Cortex of kidney (tissue), 1 donor: Measurements from ENCODE around the gene ARSA.
"Not testable (repeated sequence)": the region's sequence is repeated elsewhere in the genome, so short reads cannot be mapped to it uniquely, and the experiment has no call there.

Experiments
- DNase-seq: peaks from one replicate; lab custom pipeline; 2025; lab: John Stamatoyannopoulos, UW

Gene ARSA

DNA sequence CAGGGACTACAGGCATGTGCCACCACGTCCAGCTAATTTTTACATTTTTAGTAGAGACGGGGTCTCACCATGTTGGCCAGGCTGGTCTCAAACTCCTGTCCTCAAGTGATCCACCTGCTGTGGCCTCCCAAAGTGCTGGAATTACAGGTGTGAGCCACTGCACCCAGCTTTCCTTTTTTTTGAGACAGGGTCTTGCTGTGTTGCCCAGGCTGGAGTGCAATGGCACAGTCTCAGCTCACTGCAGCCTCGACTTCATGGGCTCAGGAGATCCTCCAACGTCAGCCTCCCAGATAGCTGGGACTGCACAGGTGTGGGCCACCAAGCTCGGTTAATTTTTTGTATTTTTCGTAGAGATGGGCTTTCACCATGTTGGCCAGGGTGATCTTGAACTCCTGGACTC, 26.7 kb upstream of the ARSA start:
- DNase-seq, result not testable (repeated sequence)

DNA sequence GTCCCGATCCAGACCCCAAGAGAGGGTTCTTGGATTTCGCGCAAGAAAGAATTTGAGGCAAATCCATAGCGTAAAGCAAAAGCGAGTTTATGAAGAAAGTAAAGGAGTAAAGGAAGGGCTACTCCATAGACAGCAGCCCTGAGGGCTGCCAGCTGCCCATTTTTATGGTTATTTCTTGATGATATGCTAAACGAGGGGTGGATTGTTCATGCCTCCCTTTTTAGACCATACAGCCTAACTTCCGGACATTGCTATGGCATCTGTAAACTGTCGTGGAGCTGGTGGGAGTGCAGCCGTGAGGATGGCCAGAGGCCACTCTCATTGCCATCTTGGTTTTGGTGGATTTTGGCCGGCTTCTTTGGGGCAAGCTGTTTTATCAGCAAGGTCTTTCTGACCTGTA, 25.3 kb upstream of the ARSA start:
- no peak for DNase-seq

DNA sequence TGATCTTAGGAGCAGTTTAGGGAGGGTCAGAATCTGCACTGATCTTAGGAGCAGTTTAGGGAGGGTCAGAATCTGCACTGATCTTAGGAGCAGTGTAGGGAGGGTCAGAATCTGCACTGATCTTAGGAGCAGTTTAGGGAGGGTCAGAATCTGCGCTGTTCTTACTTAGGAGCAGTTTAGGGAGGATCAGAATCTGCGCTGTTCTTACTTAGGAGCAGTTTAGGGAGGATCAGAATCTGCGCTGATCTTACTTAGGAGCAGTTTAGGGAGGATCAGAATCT, 15.8 kb upstream of the ARSA start:
- not testable (repeated sequence) for DNase-seq

- DNase-seq, result not testable (repeated sequence)
Observed at GRCh38 chr22:50643021-50643820, 15.3 kb upstream of the ARSA start.

DNA sequence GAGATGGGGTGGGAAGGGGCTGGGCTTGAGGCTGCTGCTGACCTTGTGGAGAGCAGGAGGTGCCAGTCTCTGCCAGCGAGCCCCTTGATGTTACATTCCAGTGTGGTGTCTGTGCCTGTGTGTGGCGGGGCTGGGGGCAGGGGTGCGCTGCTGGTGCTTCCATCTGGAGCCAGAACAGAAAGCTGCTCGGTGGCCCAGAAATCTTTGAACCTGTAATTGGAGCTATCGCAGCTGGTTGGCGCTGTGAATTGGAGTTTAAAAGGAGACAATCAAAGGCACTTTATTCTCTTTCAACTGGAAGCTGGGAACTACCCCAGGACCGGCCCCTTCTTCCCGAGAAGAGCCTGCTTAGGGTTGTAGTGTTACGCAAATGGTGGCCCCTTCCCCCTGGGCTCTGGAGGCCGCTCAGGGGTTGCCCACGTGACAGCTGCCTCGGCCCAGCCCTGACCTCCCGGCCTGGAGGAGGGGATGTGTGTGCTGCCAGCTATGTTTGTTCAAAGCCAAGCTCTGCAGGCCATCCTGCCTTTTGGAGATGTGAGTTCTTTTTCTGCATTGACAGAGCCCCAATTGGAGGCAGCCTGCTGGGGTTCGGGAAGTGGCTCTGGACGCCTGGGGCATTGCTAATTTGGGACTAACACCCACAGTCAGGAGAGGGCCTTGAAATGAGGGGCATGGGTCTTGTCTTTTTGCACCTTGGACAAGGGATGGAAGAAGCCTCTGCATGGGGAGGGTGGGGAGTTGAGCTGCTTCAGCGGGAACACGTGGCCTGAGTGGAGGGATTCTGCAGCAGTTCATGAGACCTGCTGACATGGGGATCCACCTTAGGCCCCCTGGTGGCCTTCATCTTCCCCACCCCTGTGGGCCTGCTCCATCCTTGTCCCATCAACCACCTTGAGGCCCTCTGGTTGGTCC, 14.0 kb upstream of the ARSA start:
- no peak for DNase-seq

DNA sequence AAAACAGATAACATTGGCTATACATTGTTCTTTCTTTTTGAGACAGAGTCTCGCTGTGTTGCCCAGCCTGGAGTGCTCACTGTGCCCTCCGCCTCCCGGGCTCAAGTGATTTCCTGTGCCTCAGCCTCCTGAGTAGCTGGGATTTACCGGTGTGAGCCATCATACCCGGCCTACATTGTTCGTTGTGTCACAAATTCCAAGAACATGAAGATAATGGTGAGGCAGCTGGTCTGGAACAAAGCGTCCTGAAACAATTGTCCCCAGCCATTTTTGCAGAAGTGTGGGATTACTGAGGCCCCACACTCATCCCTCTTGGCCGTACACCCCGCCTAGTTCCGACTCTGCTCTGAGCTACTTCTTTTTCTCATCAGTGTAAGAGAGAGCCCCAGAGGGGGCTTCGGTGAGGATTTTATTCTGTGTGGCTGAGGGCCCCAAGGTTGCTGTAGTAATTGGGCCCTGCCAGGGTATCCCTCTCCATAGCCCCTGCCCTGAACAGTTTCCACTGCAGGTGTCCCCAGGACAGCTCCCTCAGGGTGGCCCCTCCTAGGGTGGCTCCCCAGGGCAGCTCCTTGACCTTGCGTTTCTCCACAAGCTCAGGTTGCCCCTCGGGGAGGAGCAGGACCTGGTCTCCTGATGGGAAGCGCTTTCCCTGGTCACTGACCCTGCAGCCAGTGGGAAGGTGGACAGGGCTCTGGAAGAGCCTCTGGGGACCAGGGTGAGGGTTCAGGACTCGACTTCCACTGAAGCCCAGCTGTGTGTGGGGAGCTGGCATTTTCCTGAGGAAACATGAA, 13.1 kb upstream of the ARSA start:
- no peak for DNase-seq

GRCh38 chr22:50640296-50640695, 12.3 kb upstream of the ARSA start:
- not testable (repeated sequence) for DNase-seq

- no peak for DNase-seq
Observed at GRCh38 chr22:50635591-50635990, 7.6 kb upstream of the ARSA start.

GRCh38 chr22:50633771-50634170, 5.8 kb upstream of the ARSA start:
- no peak for DNase-seq

- DNase-seq, result no peak
Observed at GRCh38 chr22:50633086-50633485, 5.1 kb upstream of the ARSA start.

DNA sequence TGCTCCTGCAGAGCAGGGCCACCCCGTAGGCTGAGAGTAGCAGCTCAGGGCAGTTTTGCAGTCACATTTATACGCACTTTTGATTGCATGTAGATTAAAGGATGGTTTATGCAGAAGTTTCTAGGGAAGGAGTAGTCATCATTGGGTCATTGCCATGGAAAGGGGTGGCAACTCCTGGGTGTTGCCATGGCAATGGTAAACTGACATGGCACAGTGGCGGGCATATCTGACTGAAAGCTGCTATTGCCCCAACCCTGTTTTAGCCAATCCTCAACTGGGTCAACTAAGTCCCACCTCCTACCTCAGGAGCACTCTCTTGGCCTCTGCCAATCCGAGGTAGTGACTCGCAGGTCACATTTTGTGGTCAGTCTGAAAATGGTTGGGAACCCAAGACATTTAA, 2.4 kb upstream of the ARSA start:
- DNase-seq, result no peak

DNA sequence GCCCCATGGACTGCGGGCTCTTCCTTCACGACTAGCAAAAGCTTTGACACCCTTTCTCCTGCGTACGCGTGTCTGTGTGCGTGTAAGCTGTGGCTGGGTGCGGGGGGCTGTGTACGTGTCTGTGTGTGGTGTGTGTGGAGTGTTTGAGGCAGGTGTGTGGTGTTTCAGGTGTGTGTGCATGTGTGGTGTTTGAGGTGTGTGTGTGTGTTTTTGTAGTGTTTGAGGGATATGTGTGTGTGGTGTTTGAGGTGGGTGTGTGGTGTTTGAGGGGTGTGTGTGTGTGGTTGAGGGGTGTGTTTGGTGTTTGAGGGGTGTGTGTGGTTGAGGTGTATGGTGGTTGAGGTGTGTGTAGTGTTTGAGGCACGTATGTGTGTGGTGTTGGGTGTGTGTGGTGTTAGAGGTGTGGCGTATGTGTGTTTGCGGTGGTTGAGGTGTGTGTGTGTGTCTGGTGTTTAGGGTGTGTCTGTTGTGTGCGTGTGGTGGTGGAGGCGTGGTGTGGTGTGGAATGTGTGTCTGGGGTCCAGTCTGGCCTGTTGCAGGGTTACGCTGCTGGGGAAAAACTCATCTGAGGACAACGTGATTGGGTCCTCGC, 687 bp upstream of the ARSA start:
- no peak for DNase-seq

DNA sequence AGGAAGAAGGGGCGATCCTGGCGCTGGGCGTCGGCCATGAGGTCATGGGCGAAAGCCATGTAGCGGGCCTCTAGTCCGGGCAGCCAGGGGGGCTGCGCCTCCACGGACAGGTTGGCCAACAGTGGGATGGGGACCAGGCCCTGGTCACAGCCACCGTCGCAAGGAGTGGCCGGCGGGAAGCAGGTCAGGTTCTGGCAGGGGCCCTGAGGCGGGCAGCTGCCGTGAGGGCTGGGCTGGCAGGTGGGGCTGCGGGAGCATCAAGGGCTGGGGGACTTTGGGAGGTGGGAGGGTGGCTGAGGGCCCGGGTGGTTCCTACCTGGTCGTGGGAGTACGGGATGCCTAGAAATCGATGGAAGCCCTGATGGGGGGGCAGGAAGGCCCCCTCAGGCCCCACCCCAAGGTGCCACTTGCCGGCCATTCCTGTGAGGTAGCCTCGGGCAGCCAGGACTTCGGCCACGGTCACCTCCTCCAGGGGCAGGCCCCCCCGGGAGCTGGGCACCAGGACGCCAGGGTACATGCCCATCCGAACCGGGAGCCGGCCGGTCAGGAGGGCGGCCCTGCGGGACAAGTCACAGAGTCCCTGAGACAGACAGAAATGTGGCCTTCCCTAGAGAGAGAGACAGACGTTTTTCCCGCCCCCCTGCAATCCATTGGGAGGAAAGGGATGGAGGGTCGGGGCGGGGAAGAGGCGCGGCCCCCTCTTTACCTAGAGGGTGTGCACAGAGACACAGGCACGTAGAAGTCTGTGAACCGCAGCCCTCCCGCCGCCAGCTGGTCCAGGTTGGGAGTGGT, 906 bp downstream of the ARSA start:
- DNase-seq, result no peak

GRCh38 chr22:50626314-50626849, 1.6 kb downstream of the ARSA start:
- no peak for DNase-seq

DNA sequence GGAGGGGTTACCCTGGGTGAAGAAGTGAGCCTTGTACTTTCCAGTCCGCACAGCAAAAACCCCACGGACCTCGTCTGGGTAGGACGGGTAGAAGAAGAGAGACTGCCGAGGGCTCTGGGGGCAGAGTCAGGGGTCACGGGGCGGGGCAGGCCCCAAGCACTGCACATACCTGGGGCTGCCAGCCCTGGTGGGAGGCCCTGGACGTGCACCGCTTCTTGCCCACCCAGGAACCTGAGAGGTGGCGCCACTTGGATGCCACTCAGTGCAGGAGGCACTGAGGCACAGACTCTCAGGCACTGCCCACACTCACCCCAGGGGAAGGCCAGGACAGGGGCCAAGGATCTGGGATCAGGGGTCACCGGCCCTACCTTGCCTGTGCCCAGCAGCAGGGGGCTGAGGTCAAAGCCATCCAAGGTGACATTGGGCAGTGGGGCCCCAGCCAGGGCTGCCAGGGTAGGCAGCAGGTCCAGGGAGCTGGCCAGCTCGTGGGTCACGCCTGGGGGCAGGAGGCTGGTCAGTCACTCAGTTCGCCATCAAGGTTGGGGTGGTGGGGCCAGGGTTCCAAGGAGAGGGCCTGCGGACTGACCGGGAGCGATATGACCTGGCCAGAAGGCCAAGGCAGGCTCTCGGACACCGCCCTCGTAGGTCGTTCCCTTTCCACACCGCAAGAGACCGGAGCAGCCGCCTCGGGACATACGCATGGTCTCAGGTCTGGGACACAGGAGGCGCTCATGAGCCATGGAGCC, 2.2 kb downstream of the ARSA start:
- no peak for DNase-seq

- no peak for DNase-seq
Observed at GRCh38 chr22:50625131-50625567, 2.8 kb downstream of the ARSA start.

DNA sequence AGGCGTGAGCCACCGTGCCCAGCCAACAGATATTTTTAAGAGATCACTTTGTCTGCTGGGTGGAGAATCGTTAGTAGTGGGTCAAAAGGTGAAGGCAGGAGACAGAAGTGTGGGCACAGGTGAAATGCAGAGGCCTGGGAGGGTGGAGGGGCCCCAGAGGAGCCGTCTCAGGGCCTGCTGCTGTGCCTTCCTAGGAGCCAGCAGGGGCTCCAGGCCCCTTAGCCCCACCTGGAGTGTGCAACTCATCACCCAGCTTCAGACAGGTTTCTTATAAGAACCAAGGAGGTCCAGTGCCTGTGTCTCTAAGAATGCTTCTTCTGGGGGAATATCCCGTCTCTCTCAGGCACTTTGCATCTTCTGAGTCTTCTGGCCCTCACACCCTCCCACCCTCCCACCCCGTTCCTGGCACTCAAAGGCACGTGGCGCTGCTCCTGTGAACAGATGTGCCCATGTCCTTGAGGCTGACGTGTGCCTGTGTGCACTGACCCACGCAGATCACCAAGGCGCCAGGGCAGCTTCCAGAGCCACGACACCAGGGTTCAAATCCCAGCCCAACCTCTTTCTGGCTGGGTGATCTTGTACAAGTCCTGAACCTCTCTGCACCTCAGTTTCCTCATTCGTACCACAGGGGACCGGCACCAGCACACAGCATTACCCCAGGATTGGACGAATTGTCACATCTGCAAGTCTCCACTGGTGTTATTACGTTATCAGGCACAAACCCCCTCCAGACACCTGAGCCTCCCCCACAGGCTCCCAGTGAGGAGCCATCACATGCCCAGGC, 3.4 kb downstream of the ARSA start:
- DNase-seq, result no peak

DNA sequence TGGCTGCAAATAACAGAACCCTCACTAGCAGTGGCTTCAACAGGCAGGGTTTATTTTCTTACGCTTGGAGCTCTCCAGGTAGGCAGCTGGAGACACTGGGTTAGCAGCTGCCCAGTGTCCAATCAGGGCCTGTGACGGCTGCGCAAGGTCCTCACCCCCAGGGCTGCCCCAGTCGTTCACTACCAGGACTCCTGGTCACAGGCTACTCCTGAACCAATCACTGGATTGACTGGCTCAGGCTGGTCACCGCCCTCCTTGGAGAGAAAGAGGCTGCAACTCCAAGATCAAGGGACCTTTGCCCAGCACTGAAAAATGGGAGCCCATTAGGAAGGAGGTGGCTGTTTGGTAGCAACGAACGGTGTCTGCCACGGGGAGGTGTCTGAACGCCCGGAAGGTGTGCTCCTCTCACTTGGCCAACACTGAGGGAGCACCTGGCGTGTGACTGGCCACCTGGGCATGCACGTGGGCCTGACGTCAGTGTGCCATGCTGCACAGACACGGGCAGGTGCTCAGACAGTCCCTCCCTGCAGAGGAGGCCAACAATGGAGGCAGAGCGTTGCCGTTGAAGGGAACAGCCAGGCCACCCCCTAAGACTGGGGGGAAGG, 5.1 kb downstream of the ARSA start:
- DNase-seq, result no peak
